HG03432 (cell line): ENCODE measurements around the gene SLC12A8.
A peak's percentile ranks its signal among the peaks of the same experiment; 100 is the strongest.

Experiments used
- ATAC-seq: cut with Tn5 transposase; IDR thresholded peaks from one replicate; pipeline ENCODE4 v1.9.1; 2021; ENCODE audit warnings: mild to moderate bottlenecking, moderate library complexity; ENCODE audit not compliant: unreplicated experiment

SLC12A8 gene

GRCh38 chr3:125042725-125043406, 169.7 kb downstream of the SLC12A8 start:
- ATAC-seq: no peak

- no peak for ATAC-seq
Observed at GRCh38 chr3:125039131-125040100, 173.1 kb downstream of the SLC12A8 start.

- ATAC-seq: no peak
Observed at GRCh38 chr3:125037498-125038150, 174.9 kb downstream of the SLC12A8 start.

GRCh38 chr3:125035217-125035616, 177.3 kb downstream of the SLC12A8 start:
- ATAC-seq: peak; percentile 78

- no peak for ATAC-seq
Observed at GRCh38 chr3:125033616-125034015, 178.9 kb downstream of the SLC12A8 start.

- ATAC-seq: no peak
Observed at GRCh38 chr3:125033135-125033534, 179.4 kb downstream of the SLC12A8 start.

GRCh38 chr3:125032683-125033082, 179.9 kb downstream of the SLC12A8 start:
- no peak for ATAC-seq
